Bone marrow (tissue), 2 donors: ENCODE results near the gene MECR.

ENCODE experiments used
- DNase-seq, 2 donors: peaks; one replicate each; lab custom pipeline; 2025; lab: John Stamatoyannopoulos, UW

The MECR gene

GRCh38 chr1:29230553-29231378 is at the start of gene MECR:
MECR (minus strand) TSS chr1:29230934; CDS start chr1:29230906, 28 bp downstream.
- peak; percentile 81 to 93 for DNase-seq

- no peak for DNase-seq
These were observed 49.2 kb upstream of the MECR start for GRCh38 chr1:29279951-29280391.

- no peak for DNase-seq
These were observed 48.7 kb upstream of the MECR start for GRCh38 chr1:29279406-29279805.

GRCh38 chr1:29278124-29278523 is 47.4 kb upstream of the MECR start:
- DNase-seq: no peak

GRCh38 chr1:29275435-29275834 is 44.7 kb upstream of the MECR start:
- no peak for DNase-seq

GRCh38 chr1:29272147-29272907 is 41.6 kb upstream of the MECR start:
- no peak for DNase-seq

- DNase-seq: no peak
These were observed 41.0 kb upstream of the MECR start for GRCh38 chr1:29271724-29272123.

- DNase-seq: no peak
These were observed 40.3 kb upstream of the MECR start for GRCh38 chr1:29270929-29271521.

- no peak for DNase-seq
These were observed 38.6 kb upstream of the MECR start for GRCh38 chr1:29269382-29269781.

- no peak for DNase-seq
These were observed 36.8 kb upstream of the MECR start for GRCh38 chr1:29267321-29268070.

- DNase-seq: no peak
These were observed 36.2 kb upstream of the MECR start for GRCh38 chr1:29266912-29267311.

GRCh38 chr1:29264773-29265389 is 34.1 kb upstream of the MECR start:
- DNase-seq: no peak

- no peak for DNase-seq
These were observed 29.8 kb upstream of the MECR start for GRCh38 chr1:29260531-29260930.

- peak in 1 of 2 donors; percentile 11 for DNase-seq
These were observed 29.2 kb upstream of the MECR start for GRCh38 chr1:29259802-29260441.

- no peak for DNase-seq
These were observed 28.5 kb upstream of the MECR start for GRCh38 chr1:29258976-29259801.

GRCh38 chr1:29258189-29258975 is 27.6 kb upstream of the MECR start:
- no peak for DNase-seq

- DNase-seq: no peak
These were observed 26.5 kb upstream of the MECR start for GRCh38 chr1:29256979-29257804.

GRCh38 chr1:29256394-29256793 is 25.7 kb upstream of the MECR start:
- no peak for DNase-seq
